NCI-H1930 (cell line): ENCODE results near the gene RHOT2.

ENCODE experiments used
- DNase-seq, 2 experiments: peaks; one replicate each; lab custom pipeline; 2025; lab: John Stamatoyannopoulos, UW

RHOT2 gene

GRCh38 chr16:670485-671352 is 2.8 kb downstream of the RHOT2 start:
- no peak for DNase-seq

DNA sequence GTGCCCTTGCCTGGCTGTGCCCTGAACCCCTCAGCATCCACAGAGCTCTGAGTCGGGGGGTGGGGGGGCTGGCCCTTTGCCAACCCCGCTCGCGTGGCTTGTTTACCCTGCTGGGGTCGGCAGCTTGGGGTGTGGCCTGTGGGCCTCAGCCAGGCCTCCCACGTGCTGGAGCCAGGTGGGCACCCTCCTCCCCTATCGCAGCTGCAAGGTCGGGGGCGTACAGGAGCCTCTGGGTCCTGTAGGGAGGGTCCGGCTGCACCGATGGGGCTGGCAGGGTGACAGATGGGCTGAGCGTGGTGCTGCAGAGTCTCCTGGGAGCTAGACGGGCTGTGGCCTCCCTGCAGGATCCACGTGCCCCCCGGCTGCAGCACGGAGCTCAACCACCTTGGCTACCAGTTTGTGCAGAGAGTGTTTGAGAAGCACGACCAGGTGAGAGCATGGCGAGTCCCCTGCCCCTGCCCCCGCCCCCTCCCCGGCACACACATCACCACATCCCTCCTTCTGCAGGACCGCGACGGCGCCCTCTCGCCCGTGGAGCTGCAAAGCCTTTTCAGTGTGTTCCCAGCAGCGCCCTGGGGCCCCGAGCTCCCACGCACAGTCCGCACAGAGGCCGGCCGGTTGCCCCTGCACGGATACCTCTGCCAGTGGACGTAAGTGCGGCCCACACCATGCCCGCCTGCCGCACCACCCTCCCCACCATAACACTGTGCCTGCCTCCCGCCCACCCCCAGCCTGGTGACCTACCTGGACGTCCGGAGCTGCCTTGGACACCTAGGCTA is 3.6 kb downstream of the RHOT2 start:
- no peak for DNase-seq

- no peak for DNase-seq
Measured at GRCh38 chr16:672371-672770, 4.4 kb downstream of the RHOT2 start.

DNA sequence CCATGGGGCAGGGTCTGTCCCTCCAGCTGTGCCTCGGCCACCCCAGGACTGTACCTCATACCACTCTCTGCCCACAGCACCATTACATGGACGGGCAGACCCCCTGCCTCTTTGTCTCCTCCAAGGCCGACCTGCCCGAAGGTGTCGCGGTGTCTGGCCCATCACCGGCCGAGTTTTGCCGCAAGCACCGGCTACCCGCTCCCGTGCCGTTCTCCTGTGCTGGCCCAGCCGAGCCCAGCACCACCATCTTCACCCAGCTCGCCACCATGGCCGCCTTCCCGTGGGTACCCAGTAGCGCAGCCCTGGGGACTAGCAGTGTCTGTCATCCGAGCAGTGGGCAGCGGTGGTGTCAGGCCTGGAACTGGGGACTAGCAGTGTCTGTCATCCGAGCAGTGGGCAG is 4.9 kb downstream of the RHOT2 start:
- no peak for DNase-seq

DNA sequence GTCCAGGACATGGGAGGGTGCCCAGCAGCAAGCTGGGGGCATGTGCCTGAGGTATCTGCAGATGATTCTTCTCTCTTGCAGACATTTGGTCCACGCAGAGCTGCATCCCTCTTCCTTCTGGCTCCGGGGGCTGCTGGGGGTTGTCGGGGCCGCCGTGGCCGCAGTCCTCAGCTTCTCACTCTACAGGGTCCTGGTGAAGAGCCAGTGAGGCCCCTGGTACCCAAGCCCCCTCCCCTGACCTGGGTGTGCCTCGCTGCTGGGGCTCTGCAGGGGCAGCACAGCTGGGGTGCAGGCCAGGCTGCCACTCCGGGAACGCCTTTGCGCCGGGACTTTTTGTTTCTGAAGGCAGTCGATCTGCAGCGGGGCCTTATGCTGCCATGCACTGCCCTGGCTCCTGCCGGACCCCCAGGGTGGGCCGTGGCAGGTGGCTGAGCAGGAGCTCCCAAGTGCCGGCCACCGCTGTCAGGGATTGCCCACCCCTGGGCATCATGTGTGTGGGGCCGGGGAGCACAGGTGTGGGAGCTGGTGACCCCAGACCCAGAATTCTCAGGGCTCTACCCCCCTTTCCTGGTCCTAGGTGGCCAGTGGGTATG is 5.6 kb downstream of the RHOT2 start:
- no peak for DNase-seq

GRCh38 chr16:674214-674881 is 6.4 kb downstream of the RHOT2 start:
- no peak for DNase-seq

- DNase-seq = no peak
Measured at GRCh38 chr16:674968-675883, 7.3 kb downstream of the RHOT2 start, which contains the start of gene RHBDL1. RHBDL1 (plus strand) TSS chr16:675671; CDS start chr16:675791, 120 bp downstream.

DNA sequence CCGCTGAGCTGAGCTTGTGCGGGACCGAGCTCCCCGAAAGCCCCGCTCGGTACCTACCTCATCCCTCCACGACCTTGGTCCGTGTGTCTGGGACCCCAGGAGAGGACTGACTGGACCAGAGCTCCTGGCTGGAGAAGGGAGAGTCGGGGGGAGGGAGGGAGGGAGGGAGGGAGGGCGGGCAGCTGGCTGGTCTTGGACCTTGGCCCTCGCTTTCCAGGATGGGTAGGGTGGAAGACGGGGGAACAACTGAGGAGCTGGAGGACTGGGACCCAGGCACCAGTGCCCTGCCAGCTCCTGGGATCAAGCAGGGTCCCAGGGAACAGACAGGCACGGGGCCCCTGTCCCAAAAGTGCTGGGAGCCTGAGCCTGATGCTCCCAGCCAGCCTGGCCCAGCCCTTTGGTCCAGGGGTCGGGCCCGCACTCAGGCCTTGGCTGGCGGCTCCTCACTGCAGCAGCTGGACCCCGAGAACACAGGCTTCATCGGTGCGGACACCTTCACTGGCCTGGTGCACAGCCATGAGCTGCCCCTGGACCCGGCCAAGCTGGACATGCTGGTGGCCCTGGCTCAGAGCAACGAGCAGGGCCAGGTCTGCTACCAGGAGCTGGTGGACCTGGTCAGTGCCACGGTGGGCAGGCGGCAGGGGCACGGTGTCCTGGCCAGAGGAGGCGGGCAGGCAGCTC is 8.1 kb downstream of the RHOT2 start:
- no peak for DNase-seq

DNA sequence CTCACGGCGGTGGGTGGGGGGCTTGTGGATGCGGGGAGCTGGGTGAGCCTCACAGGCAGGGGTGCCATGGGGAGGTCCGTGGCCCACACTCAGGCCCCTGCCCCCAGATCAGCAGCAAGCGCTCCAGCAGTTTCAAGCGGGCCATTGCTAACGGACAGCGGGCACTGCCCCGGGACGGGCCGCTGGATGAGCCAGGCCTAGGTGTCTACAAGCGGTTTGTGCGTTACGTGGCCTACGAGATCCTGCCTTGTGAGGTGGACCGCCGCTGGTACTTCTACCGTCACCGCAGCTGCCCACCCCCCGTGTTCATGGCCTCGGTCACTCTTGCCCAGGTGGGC is 8.6 kb downstream of the RHOT2 start:
- DNase-seq = no peak

DNA sequence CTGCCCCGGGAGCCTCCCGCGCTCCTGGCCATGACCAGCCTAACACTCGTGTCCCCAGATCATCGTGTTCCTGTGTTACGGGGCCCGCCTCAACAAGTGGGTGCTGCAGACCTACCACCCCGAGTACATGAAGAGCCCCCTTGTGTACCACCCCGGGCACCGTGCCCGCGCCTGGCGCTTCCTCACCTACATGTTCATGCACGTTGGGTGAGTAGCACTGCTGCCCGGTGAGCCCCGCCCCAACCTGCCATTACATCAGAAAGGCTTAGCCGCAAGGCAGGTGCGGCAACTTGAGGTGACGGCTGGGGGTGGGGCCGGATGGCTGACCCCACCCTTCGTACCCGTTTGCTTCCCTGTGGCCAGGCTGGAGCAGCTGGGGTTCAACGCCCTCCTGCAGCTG is 9.0 kb downstream of the RHOT2 start:
- DNase-seq = no peak

DNA sequence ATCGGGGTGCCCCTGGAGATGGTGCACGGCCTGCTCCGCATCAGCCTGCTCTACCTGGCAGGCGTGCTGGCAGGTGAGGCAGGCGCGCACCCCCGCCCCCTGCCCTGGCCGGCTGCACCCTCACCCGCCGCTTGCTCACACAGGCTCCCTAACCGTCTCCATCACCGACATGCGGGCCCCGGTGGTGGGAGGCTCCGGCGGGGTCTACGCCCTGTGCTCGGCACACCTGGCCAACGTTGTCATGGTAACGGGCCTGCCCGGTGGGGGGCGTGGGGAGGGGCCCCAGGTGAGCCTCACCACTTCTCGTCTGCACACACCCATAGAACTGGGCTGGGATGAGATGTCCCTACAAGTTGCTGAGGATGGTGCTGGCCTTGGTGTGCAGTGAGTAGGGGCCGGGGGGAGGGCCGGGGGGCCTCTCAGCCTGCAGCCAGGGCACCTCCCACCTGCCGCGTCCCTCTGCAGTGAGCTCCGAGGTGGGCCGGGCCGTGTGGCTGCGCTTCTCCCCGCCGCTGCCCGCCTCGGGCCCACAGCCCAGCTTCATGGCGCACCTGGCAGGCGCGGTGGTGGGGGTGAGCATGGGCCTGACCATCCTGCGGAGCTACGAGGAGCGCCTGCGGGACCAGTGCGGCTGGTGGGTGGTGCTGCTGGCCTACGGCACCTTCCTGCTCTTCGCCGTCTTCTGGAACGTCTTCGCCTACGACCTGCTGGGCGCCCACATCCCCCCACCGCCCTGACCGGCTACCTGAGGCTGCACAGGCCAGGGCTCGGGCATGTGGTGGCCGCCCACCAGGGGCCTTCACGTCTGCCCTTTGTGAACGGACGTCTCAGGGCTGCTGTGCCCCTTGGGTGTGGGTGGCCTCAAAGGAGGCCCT is 9.6 kb downstream of the RHOT2 start:
- no peak for DNase-seq

DNA sequence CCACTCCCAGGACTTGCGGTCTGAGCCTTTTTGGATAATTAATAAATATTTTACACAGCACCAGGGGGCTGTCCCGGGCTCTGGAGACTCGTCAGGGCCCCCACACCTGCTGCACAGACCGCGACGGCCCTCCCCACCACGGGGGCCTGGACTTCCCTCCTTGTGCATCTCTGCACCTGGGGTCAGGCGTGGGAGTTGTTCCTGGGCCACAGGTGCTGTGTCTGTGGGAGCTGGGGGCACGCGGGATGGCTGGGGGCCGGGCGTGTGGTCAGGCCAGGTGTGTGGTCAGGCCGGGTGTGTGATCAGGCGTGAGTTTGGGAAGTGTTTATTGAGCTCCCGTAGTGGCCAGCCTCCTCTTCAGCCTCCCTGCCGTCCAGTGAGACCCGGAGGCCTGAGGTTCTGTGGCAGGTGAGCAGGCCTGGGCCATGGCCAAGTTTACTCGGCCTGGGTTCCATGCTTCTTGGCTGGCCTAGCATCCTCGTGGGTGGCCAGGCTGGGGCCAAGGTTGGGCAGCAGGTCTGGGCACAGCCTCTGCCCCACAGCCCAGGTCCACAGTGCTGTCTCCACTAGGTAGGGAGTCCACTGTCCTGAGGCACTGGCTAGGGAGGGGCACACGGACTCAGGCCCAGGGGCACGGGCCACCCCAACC is 10.4 kb downstream of the RHOT2 start:
- no peak for DNase-seq

DNA sequence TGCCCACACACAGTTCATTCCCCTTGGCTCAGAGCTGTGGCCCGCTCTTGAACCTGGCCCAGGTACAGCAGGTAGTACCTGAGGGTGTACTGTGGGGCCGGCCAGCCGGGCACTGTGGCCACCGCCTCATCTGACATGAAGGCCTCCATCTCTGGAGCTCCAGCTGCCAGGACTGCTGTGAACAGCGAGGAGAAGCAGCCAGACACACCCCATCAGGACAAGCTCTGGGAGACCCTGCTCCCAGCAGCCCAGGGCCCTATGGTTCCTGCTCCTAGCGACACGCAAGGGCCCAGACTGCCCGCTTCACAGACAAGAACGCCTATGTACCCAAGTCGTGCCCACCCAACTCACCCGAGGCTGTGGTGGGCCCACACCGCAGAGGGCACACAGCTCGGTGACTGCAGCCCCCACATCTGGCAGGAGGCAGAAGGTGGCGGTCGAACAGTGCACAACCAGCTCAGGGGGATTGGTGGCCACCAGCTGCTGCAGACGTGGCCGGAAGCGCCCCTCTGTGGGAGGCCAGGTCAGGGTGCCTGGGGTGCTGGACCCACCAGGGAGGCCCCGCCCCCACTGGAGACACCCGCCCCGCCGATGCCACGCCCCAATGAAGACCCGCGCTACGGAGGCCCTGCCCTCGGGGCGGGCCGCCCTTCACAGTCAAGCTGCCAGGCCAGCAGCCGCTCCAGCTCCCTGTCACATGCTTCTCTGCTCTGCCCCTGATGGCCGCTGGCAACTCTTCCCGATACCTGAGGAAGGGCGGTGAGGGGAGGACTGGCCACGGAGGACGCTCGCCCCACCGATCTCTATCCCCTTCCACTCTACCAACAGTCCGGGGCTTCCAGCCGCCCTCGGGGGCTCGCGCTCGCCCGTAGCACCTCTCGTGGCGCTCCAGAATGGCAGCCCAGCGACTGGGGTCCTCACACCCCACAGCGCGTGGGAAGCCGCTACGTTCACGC is 11.2 kb downstream of the RHOT2 start:
- DNase-seq = peak; percentile 72 to 82

- peak; percentile 88 to 89 for DNase-seq
Measured at GRCh38 chr16:679814-680624, 12.1 kb downstream of the RHOT2 start, which contains the start of gene STUB1. STUB1 (plus strand) TSS chr16:680410; CDS start chr16:680526, 116 bp downstream.

GRCh38 chr16:680625-680945 is 12.7 kb downstream of the RHOT2 start:
- DNase-seq = no peak

- DNase-seq = peak in 1 of 2 experiments; percentile 39
Measured at GRCh38 chr16:680967-681745, 13.2 kb downstream of the RHOT2 start.
